Amniotic stem cell (primary cell): ENCODE measurements around the gene TAF3.
"Not testable (repeated sequence)": the region's sequence is repeated elsewhere in the genome, so short reads cannot be mapped to it uniquely, and the experiment has no call there.

Experiments
- DNase-seq: peaks from one replicate; lab custom pipeline; 2025; lab: John Stamatoyannopoulos, UW

Gene TAF3

DNA sequence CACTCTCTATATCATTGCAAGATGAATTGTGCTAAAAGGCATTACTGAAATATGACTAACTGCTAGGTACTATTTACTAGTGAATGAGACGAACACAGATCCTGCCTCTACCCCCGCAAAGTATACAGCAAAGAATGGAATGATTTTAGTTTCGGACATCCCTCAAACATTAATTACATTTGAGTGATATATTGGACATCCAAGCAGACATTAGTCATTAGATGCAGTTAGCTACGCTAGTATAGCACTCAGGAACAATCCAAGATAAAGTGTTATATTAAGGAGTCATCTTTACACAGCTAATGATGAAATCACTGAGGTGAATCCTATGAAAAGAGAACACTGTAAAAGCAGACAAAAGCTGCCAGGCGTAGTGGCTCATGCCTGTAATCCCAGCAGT, 7.3 kb upstream of the TAF3 start:
- DNase-seq = no peak

DNA sequence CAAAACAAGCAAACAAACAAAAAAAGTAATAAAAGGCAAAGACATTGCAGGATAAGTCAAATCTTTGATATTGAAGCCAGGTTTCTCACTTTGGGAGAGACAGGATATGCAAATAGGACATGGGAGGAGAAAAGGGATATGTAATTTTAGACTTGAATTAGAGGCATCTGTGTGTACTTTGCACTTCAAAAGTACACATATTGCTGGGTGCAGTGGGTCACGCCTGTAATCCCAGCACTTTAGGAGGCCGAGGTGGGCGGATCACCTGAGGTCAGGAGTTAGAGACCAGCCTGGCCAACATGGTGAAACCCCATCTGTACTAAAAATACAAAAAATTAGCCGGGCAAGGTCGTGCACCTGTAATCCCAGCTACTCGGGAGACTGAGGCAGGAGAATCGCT, 6.6 kb upstream of the TAF3 start:
- DNase-seq = not testable (repeated sequence)

DNA sequence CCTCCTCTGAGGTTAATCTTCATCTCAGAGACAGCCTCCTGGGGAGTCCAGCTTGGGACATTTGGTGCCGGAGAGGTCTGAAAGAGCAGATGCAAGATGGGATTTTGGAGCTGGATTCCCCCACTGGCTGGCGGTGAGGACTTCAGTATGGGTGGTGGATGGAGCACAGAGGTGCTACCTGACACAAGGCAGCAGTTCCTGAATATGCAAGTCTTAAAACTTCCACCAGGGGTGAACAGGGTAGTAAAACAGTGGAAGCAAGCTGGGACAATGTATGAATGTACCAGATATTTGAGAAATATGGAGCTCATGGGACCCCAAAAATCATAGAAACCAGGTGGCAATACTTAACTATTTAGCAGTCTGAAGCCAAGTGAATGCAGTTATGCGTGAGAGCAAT, 4.8 kb upstream of the TAF3 start:
- no peak for DNase-seq

GRCh38 chr10:7817576-7817975, 729 bp upstream of the TAF3 start:
- no peak for DNase-seq

- no peak for DNase-seq
Observed at GRCh38 chr10:7817984-7818294, 366 bp upstream of the TAF3 start.

DNA sequence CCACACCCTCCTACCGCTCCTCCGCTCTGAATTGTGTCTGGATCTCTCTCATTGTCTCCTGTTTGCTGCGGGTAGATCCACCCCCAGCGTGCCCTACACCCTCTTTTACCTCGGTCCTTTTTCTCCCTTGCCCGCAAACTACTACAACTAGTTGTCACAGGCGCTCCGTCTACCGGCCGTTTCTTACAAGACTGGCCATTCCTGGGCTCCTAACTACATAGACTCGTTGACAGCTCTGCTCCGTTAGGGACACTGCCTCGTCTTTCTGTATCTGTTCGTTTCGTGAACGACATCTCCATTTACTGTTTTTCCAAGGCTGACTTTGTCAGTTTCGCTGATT, 786 bp downstream of the TAF3 start:
- no peak for DNase-seq

- no peak for DNase-seq
Observed at GRCh38 chr10:7824251-7824650, 5.9 kb downstream of the TAF3 start.

- DNase-seq = no peak
Observed at GRCh38 chr10:7826971-7827370, 8.7 kb downstream of the TAF3 start.

- DNase-seq = no peak
Observed at GRCh38 chr10:7829289-7829834, 11.1 kb downstream of the TAF3 start.

- DNase-seq = no peak
Observed at GRCh38 chr10:7832060-7832459, 13.8 kb downstream of the TAF3 start.

GRCh38 chr10:7833210-7833609, 14.9 kb downstream of the TAF3 start:
- DNase-seq = no peak

- DNase-seq = no peak
Observed at GRCh38 chr10:7834262-7834661, 16.0 kb downstream of the TAF3 start.

- DNase-seq = no peak
Observed at GRCh38 chr10:7836571-7836970, 18.3 kb downstream of the TAF3 start.

DNA sequence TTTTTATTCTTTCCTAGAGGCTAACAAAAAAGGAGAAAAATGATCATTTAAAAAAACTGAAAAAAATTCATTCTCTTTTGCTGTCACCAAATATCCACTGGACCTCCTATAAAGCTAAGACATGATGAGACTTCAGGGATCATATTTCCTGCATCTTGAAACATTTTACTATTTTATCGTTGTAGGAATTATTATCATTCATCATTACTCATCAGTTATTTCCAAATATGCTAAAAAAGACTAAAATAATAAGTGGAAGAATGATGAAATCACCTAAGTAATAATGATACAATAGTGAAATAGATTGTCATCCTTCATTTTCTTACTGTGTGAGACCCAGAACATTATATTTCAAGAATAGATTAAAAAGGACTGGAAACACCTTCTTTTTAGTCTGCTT, 28.3 kb downstream of the TAF3 start:
- DNase-seq = no peak

GRCh38 chr10:7853226-7853842, 35.0 kb downstream of the TAF3 start:
- DNase-seq = no peak

GRCh38 chr10:7853890-7854289, 35.6 kb downstream of the TAF3 start:
- DNase-seq = no peak

DNA sequence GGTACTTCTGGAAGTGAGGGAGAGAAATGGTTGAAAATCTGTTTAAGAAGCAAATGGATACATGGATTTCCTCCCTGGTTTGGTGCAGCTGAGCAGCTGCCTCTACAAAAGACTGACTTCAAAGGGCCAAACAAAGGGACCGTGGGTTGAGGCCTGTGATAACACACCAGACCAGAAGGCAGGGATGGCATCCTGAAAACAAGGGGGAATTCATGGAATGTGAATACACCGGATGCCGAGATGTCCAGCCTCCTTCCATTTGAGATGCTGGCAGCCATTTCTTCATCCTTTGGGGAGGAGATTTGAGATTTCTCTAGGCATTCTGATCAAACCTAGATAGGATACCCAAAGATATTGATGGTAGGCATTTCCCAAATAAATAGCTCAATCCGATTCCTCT, 36.9 kb downstream of the TAF3 start:
- no peak for DNase-seq

- no peak for DNase-seq
Observed at GRCh38 chr10:7856678-7857077, 38.4 kb downstream of the TAF3 start.

DNA sequence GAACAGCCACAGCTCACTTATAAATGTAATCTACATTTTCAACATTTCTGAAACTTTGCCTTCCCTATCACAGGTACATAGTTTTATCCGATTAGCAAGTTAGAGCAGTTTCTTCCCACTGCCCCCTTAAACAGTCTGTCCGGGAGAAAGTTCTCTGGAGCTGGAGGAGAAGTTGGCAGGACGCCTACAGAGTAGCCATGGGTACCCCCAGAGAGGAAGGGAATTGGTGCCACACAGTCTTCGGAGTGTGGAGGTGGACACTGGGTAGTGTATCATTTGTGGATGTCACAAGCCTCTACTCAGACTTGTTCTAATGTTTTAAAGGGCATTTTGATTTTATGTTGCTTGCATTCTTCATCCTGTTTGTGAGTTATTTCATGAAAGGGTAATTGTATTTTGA, 39.0 kb downstream of the TAF3 start:
- no peak for DNase-seq

DNA sequence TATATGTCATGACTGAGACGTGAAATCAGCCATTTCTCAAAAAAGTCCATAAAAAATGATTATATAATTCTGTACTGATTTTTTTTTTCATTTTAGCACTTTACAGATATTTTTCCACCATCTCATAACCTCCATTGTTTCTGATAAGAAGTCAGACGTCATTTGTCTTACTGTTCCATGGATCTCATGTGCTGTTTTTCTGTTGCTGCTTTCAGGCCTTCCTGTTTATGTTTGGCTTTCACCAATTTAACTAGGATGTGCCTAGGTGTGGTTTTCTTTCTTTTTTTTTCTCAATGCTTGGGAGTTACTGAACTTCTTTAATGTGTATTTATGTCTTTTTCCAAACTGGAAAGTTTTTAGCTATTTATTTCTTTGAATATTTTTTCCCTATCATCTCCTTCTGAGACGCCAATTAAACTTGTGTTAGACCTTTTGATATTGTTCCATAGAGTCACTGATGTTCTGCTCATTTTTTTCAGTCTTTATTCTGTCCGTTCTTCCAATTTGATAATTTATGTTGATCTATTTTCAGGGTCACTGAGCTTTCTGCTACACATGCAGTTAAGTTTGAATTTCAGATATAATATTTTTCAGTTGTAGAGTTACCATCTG, 43.3 kb downstream of the TAF3 start:
- no peak for DNase-seq

DNA sequence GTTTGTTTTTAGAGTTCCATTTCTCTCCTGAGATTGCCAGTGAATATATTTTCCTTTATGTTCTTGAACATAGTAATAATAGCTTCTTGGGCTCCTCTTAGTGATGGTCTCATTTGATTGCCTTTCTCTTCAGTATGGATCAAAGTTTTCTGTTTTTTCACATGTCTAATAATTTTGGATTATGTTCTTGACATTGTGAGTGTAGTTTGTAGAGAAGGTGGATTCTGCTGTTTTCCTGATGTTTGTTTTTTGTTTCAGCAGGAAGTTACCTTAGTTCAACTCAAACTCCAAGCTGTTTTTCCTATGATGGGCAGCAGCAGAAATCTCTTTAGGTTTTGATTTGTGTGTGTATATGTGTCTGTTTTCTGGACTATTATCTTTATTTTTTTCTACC, 43.8 kb downstream of the TAF3 start:
- DNase-seq = no peak

- DNase-seq = no peak
Observed at GRCh38 chr10:7866176-7866575, 47.9 kb downstream of the TAF3 start.

GRCh38 chr10:7872041-7872442, 53.7 kb downstream of the TAF3 start:
- no peak for DNase-seq

- no peak for DNase-seq
Observed at GRCh38 chr10:7874864-7875263, 56.6 kb downstream of the TAF3 start.
